GM12873 (cell line): ENCODE data around the gene CFHR4.
"Not testable (repeated sequence)": the region's sequence is repeated elsewhere in the genome, so short reads cannot be mapped to it uniquely, and the experiment has no call there.

ENCODE experiments used
- CTCF ChIP-seq: IDR thresholded peaks from 2 replicates; pipeline ENCODE4 v1.5.1; 2012; ENCODE audit warnings: low read depth, mild to moderate bottlenecking, moderate library complexity, low read length, control low read depth; ENCODE audit not compliant: insufficient read depth; ENCODE audit errors: missing control alignments

Gene CFHR4

GRCh38 chr1:196902344-196902743 lies 14.5 kb downstream of the CFHR4 start:
- peak; percentile 4 for TF ChIP-seq CTCF

- no peak for TF ChIP-seq CTCF
These were observed 22.4 kb downstream of the CFHR4 start for GRCh38 chr1:196910215-196910614.

GRCh38 chr1:196933531-196934189 lies 45.8 kb downstream of the CFHR4 start:
- TF ChIP-seq CTCF: no peak

GRCh38 chr1:196943568-196943967 lies 55.7 kb downstream of the CFHR4 start, which contains the start of gene CFHR2:
TSS of gene CFHR2 (plus strand) at chr1:196943738. CDS start at chr1:196943881, 143 bp downstream.
- TF ChIP-seq CTCF: not testable (repeated sequence)

- TF ChIP-seq CTCF: no peak
These were observed 64.0 kb downstream of the CFHR4 start for GRCh38 chr1:196951711-196952394.

GRCh38 chr1:196954778-196955177 lies 66.9 kb downstream of the CFHR4 start:
- no peak for TF ChIP-seq CTCF

GRCh38 chr1:196955926-196956325 lies 68.1 kb downstream of the CFHR4 start:
- TF ChIP-seq CTCF: no peak
